CD4-positive, alpha-beta T cell treated with Interleukin-15 for 4 hours (primary cell): ENCODE data around the gene DPM3.
A peak's percentile ranks its signal among the peaks of the same experiment; 100 is the strongest.
"Not testable (repeated sequence)": the region's sequence is repeated elsewhere in the genome, so short reads cannot be mapped to it uniquely, and the experiment has no call there.

Experiments
- DNase-seq: peaks from one replicate; pipeline ENCODE4 v3.0.0-alpha.2; 2020; ENCODE audit warnings: low spot score

The DPM3 gene

GRCh38 chr1:155175281-155175926 is 35.1 kb upstream of the DPM3 start:
- DNase-seq = no peak

- peak; percentile 71 for DNase-seq
Observed at GRCh38 chr1:155174324-155175280, 34.3 kb upstream of the DPM3 start.

GRCh38 chr1:155173478-155174323 is 33.4 kb upstream of the DPM3 start, which contains the start of gene TRIM46:
Gene TRIM46, plus strand, starts transcription at chr1:155173849. Its CDS starts 118 bp downstream, at chr1:155173967.
- peak; percentile 82 for DNase-seq

GRCh38 chr1:155172732-155173477 is 32.6 kb upstream of the DPM3 start, which contains the start of gene KRTCAP2:
Gene KRTCAP2, minus strand, starts transcription at chr1:155173304. Its CDS starts 80 bp downstream, at chr1:155173224.
- peak; percentile 95 for DNase-seq

- no peak for DNase-seq
Observed at GRCh38 chr1:155171836-155172731, 31.8 kb upstream of the DPM3 start.

- no peak for DNase-seq
Observed at GRCh38 chr1:155170806-155171205, 30.5 kb upstream of the DPM3 start.

GRCh38 chr1:155170101-155170785 is 29.9 kb upstream of the DPM3 start:
- no peak for DNase-seq

- DNase-seq = no peak
Observed at GRCh38 chr1:155169541-155169940, 29.2 kb upstream of the DPM3 start.

- DNase-seq = no peak
Observed at GRCh38 chr1:155168456-155169210, 28.3 kb upstream of the DPM3 start.

- not testable (repeated sequence) for DNase-seq
Observed at GRCh38 chr1:155168105-155168445, 27.7 kb upstream of the DPM3 start.

GRCh38 chr1:155167166-155168104 is 27.1 kb upstream of the DPM3 start:
- peak; percentile 85 for DNase-seq

- no peak for DNase-seq
Observed at GRCh38 chr1:155166471-155167165, 26.3 kb upstream of the DPM3 start.

GRCh38 chr1:155166051-155166470 is 25.7 kb upstream of the DPM3 start:
- no peak for DNase-seq

- not testable (repeated sequence) for DNase-seq
Observed at GRCh38 chr1:155164625-155165024, 24.3 kb upstream of the DPM3 start.

GRCh38 chr1:155163785-155164184 is 23.5 kb upstream of the DPM3 start:
- not testable (repeated sequence) for DNase-seq

GRCh38 chr1:155162631-155163030 is 22.3 kb upstream of the DPM3 start:
- DNase-seq = not testable (repeated sequence)

- DNase-seq = no peak
Observed at GRCh38 chr1:155160128-155160527, 19.8 kb upstream of the DPM3 start.
